NCI-H128 (cell line): ENCODE measurements around the gene IL1B.

Experiments
- DNase-seq: peaks from one replicate; lab custom pipeline; 2025; ENCODE audit not compliant: unreplicated experiment; lab: John Stamatoyannopoulos, UW

IL1B gene

GRCh38 chr2:112830682-112831512 is 5.7 kb downstream of the IL1B start:
- DNase-seq = no peak

- DNase-seq = no peak
Observed at GRCh38 chr2:112829961-112830681, 6.5 kb downstream of the IL1B start.

- no peak for DNase-seq
Observed at GRCh38 chr2:112829101-112829960, 7.2 kb downstream of the IL1B start.

- no peak for DNase-seq
Observed at GRCh38 chr2:112828251-112828691, 8.3 kb downstream of the IL1B start.

GRCh38 chr2:112827604-112828185 is 8.9 kb downstream of the IL1B start:
- DNase-seq = no peak

- no peak for DNase-seq
Observed at GRCh38 chr2:112827009-112827408, 9.6 kb downstream of the IL1B start.

- DNase-seq = no peak
Observed at GRCh38 chr2:112825706-112826105, 10.9 kb downstream of the IL1B start.

- DNase-seq = no peak
Observed at GRCh38 chr2:112824694-112825085, 11.9 kb downstream of the IL1B start.

GRCh38 chr2:112821682-112822081 is 14.9 kb downstream of the IL1B start:
- DNase-seq = no peak

GRCh38 chr2:112821142-112821541 is 15.4 kb downstream of the IL1B start:
- no peak for DNase-seq

- DNase-seq = no peak
Observed at GRCh38 chr2:112820343-112820742, 16.2 kb downstream of the IL1B start.

GRCh38 chr2:112819081-112819480 is 17.5 kb downstream of the IL1B start:
- no peak for DNase-seq

GRCh38 chr2:112818094-112818902 is 18.3 kb downstream of the IL1B start:
- DNase-seq = no peak

- no peak for DNase-seq
Observed at GRCh38 chr2:112817082-112817689, 19.4 kb downstream of the IL1B start.

GRCh38 chr2:112814278-112814677 is 22.3 kb downstream of the IL1B start:
- DNase-seq = no peak

- DNase-seq = no peak
Observed at GRCh38 chr2:112813280-112813966, 23.2 kb downstream of the IL1B start.

- no peak for DNase-seq
Observed at GRCh38 chr2:112812318-112813267, 24.0 kb downstream of the IL1B start.

- no peak for DNase-seq
Observed at GRCh38 chr2:112811841-112812306, 24.7 kb downstream of the IL1B start.
